A673 (cell line): ENCODE results near the gene GPHA2. TPM values are rescaled to one million over a fixed set of nuclear protein-coding genes. Genes with fewer than 3 reads are reported as not detected.

ENCODE experiments used
- BruUV-seq: library from RNA; stranded (reverse); fragments of 400-500 nt; replicated peaks from 2 replicates; lab custom pipeline; 2021; lab: Mats Ljungman, UMichigan
- CTCF ChIA-PET: fragments of 300-600 bp; sonication (Branson Sonifier 250); formaldehyde crosslinking; loops from one replicate; lab custom pipeline; 2022; ENCODE audit warnings: antibody characterized with exemption; lab: Charles Lee
- POLR2A ChIA-PET: fragments of 300-600 bp; sonication (Branson Sonifier 250); formaldehyde crosslinking; loops from one replicate; lab custom pipeline; 2022; ENCODE audit warnings: antibody characterized with exemption; ENCODE audit not compliant: low non-redundant PET; lab: Charles Lee
- DNase-seq: peaks from one replicate; pipeline ENCODE4 v3.0.0-alpha.2; 2015; ENCODE audit warnings: low spot score
- H3K27ac ChIP-seq: fragments of 200-600 bp; sonication (generic); 2 replicates; pipeline ENCODE4 v1.5.1; 2016; ENCODE audit warnings: mixed run types, low read depth, mild to moderate bottlenecking, mixed read lengths, antibody characterized with exemption, low read length; ENCODE audit not compliant: poor library complexity, severe bottlenecking
- H3K27me3 ChIP-seq: fragments of 200-600 bp; sonication (generic); replicated peaks from 2 replicates; pipeline ENCODE4 v1.6.1; 2017; ENCODE audit warnings: mixed run types, low read depth, mild to moderate bottlenecking, mixed read lengths, antibody characterized with exemption, low read length; ENCODE audit not compliant: insufficient read depth, poor library complexity
- H3K36me3 ChIP-seq: fragments of 200-600 bp; sonication (generic); 2 replicates; pipeline ENCODE4 v1.6.1; 2016; ENCODE audit warnings: mixed run types, mild to moderate bottlenecking, mixed read lengths, antibody characterized with exemption, low read length; ENCODE audit not compliant: insufficient read depth, poor library complexity, severe bottlenecking
- H3K4me1 ChIP-seq: fragments of 200-600 bp; sonication (generic); 2 replicates; pipeline ENCODE4 v1.6.1; 2017; ENCODE audit warnings: mixed run types, mild to moderate bottlenecking, mixed read lengths, antibody characterized with exemption, low read length; ENCODE audit not compliant: insufficient read depth, poor library complexity, severe bottlenecking
- H3K4me3 ChIP-seq: fragments of 200-600 bp; sonication (generic); 2 replicates; pipeline ENCODE4 v1.5.1; 2016; ENCODE audit warnings: low read depth, mixed run types, mild to moderate bottlenecking, mixed read lengths, low read length; ENCODE audit not compliant: poor library complexity, severe bottlenecking
- H3K9me3 ChIP-seq: fragments of 200-600 bp; sonication (generic); 2 replicates; pipeline ENCODE4 v1.6.1; 2016; ENCODE audit warnings: mixed run types, low read depth, mild to moderate bottlenecking, mixed read lengths, antibody characterized with exemption, low read length; ENCODE audit not compliant: poor library complexity, severe bottlenecking
- CTCF ChIP-seq: fragments of 300-800, 200-600 bp; sonication (generic); conservative IDR thresholded peaks from 2 replicates; pipeline ENCODE4 v1.5.1; 2017; ENCODE audit warnings: low read depth, mild to moderate bottlenecking, antibody characterized with exemption, low read length, moderate library complexity, mixed read lengths
- EZH2 ChIP-seq: fragments of 200-600 bp; sonication (generic); IDR thresholded peaks from 2 replicates; pipeline ENCODE4 v1.6.1; 2017; ENCODE audit warnings: borderline replicate concordance, low read depth, mild to moderate bottlenecking, mixed read lengths, antibody characterized with exemption, low read length; ENCODE audit not compliant: poor library complexity, severe bottlenecking
- intact Hi-C: fragments of 100-400 bp; cut with micrococcal nuclease; formaldehyde crosslinking; loops from one replicate; pipeline ENCODE4 v1.10.0; 2022; ENCODE audit not compliant: unreplicated experiment
- total RNA-seq: library from RNA; stranded (reverse); gene quantifications from 2 replicates; pipeline ENCODE4 v1.2.3, GENCODE V29; 2021

Gene GPHA2
- total RNA-seq, 1 experiment from 2014 or later = not detected

GRCh38 chr11:64951529-64951928 lies 15.8 kb upstream of the GPHA2 start:
- no peaks in the 10 kb centered on the region for H3K9me3 ChIP-seq
- ChIA-PET CTCF (interaction anchor here (0.6 to 0.7 kb wide), 2 partner anchors 18 to 166 kb away, joined by 3 to 6 read pairs; partner anchors contain the start of gene ZNHIT2), POLR2A (interaction anchor here (0.6 kb wide), 1 partner anchor 1715 kb away, joined by 12 read pairs; no protein-coding TSS in a partner anchor)
- no peak for DNase-seq
- intact Hi-C loops = no loop called here
- peaks cover 20% of the 10 kb centered on the region for H3K27me3 ChIP-seq
- no peak for TF ChIP-seq EZH2
- TF ChIP-seq CTCF = no peak
- no peak overlapping the region for H3K4me3 ChIP-seq
- no peak overlapping the region for H3K27ac ChIP-seq
- H3K36me3 ChIP-seq = no peaks in the 10 kb centered on the region
- no TSS peak for BruUV-seq
- H3K4me1 ChIP-seq = no peaks in the 10 kb centered on the region

DNA sequence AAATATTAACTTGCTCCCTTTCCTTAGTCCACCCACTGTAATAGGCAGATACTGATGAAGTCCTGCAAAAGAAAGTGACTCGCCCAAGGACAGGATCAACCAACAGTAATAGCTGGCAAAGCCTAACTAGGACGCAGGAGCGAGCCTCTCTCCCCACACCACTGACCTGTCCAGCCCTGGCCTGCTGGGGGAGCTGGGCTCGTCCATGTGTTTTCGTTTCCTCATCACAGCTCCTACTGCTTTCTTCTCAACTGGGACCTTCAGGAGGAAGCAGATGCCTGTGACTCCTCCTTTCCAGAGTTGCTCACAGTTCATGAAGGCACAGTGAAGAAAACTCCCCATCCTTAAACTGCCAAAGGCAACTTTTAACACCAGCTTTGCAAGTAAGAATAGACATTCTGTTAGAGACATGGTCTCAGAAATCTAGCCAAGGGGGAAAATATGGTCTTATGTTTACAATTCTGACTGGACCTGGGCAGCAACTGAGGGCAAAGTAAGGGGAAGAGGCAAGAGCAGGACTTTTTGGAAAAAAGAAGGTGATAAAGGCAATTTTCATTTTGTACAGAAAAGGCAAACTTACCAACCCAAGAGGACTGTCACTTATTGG lies 11.6 kb upstream of the GPHA2 start:
- Histone ChIP-seq H3K27me3 (peaks cover 17% of the 10 kb centered on the region), H3K36me3 (no peaks in the 10 kb centered on the region), H3K4me1 (no peaks in the 10 kb centered on the region), H3K9me3 (no peaks in the 10 kb centered on the region), H3K4me3 (no peak overlapping the region), H3K27ac (no peak overlapping the region)
- ChIA-PET CTCF (no interaction called here), POLR2A (no interaction called here)
- no peak for DNase-seq
- TF ChIP-seq CTCF (no peak), EZH2 (no peak)
- BruUV-seq = no TSS peak
- intact Hi-C loops = no loop called here

GRCh38 chr11:64936539-64936938 lies 846 bp upstream of the GPHA2 start:
- POLR2A ChIA-PET = interaction anchor here (0.7 kb wide), 1 partner anchor 686 kb away, joined by 3 read pairs; no protein-coding TSS in a partner anchor
- Histone ChIP-seq H3K9me3 (no peaks in the 10 kb centered on the region), H3K27ac (no peak overlapping the region), H3K4me3 (no peak overlapping the region), H3K36me3 (no peaks in the 10 kb centered on the region), H3K4me1 (peaks cover 9% of the 10 kb centered on the region), H3K27me3 (peaks cover under 1% of the 10 kb centered on the region)
- BruUV-seq = no TSS peak
- CTCF ChIA-PET = no interaction called here
- intact Hi-C loops = no loop called here
- TF ChIP-seq CTCF (no peak), EZH2 (no peak)
- DNase-seq = no peak
